ENCODE data around the gene DOC2B.
"Not testable (repeated sequence)": the region's sequence is repeated elsewhere in the genome, so short reads cannot be mapped to it uniquely, and the experiment has no call there.

Gene DOC2B

DNA sequence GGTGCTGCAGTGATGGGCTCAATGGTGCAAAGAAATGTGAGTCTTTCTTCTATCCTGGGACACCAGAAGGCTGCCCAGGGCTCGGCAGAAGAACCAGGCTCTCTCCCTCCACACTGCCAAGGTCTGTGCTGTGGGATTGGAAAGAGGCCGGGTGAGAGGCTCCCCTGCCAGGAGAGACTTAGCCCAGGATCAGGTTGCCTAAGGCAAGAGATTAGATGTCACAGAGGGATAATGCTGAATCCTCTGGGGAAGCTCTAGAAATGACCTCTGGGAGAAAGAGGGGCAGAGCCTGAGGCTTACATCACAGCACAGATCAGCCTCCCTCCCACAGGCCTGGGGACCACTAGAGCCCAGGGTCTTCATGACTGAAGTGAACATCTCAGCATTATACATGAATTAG, 5.7 kb upstream of the DOC2B start:
- no peak for DNase-seq

DNA sequence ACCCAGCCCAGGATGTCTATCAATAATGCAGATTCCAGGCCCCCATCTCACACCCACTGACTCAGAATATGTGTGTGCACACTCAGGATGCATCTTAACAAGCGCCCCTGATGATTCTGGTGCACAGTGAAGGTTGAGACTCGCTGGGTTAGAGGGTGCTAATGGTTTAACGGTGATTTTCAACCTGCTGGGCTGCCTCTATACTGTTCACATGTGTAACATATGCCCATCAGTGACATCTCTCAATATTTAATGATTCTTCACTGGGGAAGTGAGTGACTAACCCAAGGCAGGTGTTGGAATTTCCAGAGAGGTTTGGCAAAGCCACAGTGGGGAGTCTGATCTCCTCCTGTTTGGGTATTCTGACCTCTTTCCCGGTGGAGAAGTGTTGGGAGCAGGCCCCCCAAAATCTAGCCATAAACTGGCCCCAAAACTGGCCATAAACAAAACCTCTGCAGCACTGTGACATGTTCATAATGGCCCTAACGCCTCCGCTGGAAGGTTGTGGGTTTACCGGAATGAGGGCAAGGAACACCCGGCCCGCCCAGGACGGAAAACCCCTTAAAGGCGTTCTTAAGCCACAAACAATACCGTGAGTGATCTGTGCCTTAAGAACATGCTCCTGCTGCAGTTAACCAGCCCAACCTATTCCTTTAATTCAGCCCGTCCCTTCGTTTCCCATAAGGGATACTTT, 4.1 kb upstream of the DOC2B start:
- DNase-seq = peak in 2 of 3 donors; percentile 34 to 47

GRCh38 chr17:183021-183420, 1.6 kb upstream of the DOC2B start:
- DNase-seq = no peak

DNA sequence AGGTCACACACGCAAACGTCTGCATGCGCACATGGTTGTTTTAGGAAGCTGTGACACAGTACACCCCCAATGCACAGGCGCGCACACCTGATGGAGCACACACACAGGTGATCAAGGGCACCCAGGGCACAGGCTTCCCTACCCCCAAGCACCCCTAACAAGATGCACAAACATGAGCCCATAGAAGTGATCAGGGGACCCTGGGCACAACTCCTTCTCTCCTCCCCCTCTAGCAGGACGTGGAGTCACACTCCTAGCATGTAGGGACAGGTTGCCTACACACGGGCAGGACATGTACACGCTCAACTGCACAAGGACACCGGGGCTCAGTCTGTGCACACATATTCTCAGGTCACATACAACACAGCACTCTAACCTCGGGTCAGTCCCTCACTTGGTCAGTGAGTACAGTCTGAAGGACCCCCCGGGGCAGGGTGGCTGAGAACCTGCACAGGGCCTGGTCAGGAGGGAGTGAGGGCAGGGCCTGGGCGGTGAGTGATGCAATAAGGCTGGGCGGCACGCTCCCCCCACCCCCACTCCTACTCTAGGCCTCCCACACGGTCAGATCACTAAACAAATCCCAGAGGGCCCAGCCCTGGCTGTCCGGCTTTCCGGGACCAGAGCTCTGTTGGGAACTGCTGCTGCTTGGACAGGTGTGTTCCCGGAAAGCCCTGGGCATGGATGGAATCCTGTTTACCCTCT, 751 bp upstream of the DOC2B start:
- no peak for DNase-seq

GRCh38 chr17:180381-181244, 837 bp downstream of the DOC2B start:
- peak in 2 of 3 donors; percentile 14 to 59 for DNase-seq

DNA sequence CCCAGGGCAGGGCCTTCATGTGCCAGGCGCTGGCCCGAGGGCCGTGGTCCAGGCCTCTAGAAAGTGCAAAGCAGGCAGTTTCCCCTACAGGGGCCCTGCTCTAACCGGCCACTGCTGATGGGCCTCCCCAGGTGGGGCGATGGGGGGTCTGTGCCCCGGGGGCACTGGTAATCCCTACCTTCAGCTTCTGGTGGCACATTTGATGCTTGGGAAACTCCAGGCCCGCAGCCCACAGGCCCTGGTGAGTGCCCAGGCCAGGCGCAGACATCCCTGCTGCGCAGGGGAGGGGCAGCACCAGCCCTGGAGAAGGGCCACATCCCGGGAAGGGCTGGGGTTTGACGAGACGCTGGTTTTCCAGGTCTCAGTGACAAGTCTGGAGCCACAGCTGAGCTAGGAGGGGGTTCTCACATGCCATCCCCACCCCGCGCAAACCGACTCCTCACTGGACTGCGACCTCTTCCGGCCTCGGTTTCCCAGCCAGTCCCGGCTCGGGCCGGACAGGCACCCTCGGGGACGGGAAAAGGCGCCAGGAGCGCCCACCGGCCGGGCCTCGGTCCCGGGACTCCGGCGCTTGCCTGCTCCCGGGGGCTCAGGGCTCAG, 1.6 kb downstream of the DOC2B start:
- DNase-seq = no peak

DNA sequence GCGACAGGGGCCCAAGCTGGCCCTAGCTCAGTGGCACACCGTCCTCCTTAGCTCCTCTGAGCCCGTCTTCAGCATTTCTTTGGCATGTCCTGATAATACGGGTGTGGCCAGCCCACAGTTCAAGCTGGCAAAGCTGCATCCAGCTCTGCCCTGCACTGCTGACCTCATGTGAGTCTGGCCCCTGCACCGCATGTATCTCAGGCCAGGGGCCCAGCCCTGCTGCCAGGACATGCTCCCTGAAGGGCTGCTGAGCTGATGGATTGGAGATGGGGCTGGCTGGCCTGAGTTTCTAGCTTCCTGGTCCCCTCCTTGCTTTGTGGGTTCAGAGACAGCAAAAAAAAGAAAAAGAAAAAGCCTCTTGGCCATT, 2.4 kb downstream of the DOC2B start:
- DNase-seq = no peak

DNA sequence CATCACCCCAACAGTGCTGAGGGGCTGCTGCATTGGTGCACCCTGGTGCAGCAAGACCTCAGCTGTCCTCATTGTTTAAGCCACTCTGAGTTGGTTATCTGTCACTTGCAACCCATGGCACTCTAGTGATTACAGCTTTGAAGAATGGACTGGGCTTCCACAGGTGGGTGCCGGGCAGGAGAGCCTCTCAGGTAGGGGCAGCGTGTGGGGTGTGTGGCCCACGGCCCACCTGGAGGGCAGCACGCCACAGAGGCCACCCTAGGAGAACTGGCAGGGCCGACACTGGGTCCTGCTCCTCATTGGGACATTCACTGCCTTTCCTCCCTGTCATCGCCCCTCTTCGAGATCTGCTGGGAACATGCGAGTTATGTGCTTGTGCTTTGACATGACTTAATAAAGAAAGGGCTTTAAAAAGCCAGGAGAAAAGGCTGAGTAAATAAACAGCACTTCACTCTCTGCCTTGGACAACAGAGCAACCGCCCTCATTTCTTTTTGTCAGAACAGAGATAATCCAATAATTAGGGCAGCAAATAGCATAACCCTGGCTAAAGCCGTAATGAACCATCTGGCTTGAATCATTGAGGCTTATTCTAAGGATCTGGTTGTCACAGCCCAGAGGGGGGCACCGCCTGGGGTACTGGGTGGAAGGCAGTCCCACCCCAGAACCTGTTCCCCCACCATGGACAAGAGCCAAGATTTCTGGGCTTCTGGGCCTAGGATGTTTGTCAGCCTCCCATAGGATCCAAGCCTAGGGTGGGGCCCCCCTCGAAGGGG, 3.0 kb downstream of the DOC2B start:
- no peak for DNase-seq

- no peak for DNase-seq
Measured at GRCh38 chr17:177762-178161, 3.7 kb downstream of the DOC2B start.

GRCh38 chr17:177155-177554, 4.3 kb downstream of the DOC2B start:
- no peak for DNase-seq

- no peak for DNase-seq
Measured at GRCh38 chr17:173166-173911, 8.1 kb downstream of the DOC2B start.

DNA sequence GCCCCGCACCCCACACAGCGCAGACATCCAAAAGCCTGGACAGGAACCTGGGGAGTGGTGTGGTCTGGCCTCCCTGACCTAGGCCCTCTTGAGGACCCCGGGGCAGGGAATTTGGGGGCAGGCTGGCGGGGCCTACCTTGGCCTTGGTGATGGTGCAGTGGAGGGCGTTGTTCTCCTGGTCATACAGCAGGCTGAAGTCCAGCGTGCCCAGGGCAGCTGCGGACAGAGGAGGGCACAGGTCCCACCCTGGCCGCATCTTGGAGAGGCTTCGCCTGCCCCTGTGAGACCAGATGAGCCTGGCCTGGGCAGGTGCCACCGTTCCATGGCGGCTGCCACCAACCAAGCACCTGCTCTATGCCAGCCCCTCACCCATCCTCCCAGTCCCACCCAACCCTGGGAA, 9.0 kb downstream of the DOC2B start:
- no peak for DNase-seq

DNA sequence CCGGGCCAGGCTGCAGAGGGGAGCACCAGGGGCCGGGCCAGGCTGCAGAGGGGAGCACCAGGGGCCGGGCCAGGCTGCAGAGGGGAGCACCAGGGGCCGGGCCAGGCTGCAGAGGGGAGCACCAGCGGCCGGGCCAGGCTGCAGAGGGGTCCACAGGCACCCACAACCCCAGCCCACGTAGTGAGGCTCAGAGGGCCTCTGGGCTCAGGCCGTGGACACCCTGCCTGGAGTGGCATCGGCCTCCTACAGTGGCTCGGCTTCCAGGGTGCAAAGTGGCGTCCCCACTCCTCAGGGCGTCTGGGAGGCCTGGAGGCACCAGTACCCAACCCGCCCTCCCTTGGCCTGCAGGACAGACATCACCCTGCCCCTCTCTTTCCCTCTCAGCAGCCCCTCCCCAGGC, 9.6 kb downstream of the DOC2B start:
- DNase-seq = no peak

DNA sequence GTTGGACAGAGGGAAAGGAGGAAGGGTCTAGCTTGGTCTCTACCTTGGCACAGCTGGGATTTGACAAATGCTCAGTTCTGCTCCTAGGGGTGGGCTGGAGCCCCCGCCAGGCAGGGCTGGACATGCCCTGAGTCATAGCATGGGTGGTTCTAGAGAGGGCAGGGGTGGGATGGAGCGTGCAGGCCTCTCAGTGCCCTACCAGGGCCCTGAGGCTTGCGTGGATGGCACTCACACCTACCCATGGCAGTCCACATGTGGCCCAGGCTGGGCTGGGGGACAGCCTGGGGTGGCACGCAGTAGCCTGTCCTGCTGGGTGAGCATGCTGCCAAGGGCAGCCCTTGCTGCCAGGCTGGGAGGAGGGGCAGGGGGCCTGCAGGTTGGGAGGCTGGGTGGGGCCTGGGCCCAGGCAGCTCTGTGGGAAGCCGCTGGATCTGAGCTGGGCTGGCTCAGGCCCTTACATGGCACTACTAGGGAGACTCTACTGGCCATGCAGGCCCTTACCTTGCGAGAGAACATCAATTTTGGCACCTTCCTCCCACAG, 11.2 kb downstream of the DOC2B start:
- DNase-seq = no peak

- DNase-seq = not testable (repeated sequence)
Measured at GRCh38 chr17:168614-169013, 12.8 kb downstream of the DOC2B start.

DNA sequence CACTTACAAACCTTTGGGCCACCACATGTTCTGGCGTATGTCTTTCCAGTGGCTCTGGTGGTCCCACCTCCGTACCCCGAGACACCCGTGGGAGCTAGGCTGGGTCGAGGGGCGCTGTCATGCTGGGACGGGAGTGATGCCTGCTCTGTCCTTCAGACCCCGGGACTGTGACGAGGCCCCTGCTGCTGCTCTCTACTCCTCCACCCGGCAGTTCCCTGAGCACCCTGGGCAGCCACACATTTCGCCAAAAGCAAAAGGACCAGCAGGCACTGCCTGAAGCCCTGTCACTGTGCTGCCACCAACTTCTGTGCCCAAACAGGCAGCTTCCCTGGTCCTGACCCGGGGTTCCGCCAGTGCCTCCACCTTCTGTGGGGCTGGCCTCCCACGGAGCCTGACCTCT, 15.5 kb downstream of the DOC2B start:
- no peak for DNase-seq

GRCh38 chr17:164303-165235, 16.9 kb downstream of the DOC2B start:
- peak; percentile 39 to 66 (median 62) for DNase-seq

DNA sequence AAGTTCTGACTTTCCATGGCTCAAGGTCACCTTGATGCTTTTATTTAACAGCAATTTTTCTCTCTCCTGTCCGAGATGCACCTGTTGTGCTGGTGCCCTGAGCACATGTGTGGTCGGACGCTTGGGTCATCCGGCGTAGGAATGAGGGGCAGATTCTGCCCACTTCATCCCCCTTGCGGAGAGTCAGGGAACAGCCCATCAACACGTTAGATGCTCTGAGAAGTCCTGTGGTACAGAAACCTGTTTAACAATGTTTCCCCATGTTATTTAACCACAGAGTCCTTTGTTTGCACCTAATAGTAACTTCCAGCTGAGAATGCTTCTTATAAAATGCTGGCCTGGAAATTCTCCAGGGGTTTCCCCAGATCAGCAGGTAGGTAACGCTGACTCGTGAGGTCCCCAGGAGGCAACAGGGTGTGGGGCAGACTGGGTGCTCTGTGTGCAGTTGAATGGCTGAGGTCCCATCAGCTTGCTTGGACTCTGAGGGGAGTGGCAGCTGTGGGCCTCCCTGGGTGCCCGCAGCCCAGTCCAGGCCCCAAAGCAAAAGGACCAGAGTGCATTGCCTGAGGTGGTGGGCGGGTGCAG, 17.8 kb downstream of the DOC2B start:
- DNase-seq = no peak

DNA sequence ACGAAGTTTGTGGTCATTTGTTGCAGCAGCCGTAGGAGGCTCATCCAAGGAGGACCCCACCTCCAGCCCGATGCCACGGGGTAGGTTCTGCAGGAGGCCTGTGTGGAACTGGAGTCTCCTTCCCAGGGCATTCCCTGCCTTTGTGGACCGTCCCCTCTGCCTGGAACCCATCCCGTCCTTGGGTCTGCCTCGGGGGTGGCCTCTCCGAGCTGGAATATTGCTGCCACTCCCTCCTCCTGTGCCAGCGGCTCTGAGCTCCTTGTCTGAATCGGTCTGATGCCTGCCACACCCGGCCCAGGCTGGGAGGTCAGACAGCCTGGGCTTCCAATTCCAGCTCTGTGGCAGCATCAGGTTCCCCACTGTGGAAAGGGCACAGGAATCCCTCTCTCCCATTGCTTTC, 18.8 kb downstream of the DOC2B start:
- no peak for DNase-seq

- DNase-seq = no peak
Measured at GRCh38 chr17:161481-161880, 20.0 kb downstream of the DOC2B start.
